Measurements from ENCODE around the gene IRS1. TPM values are rescaled to one million over a fixed set of nuclear protein-coding genes. Genes with fewer than 3 reads are reported as not detected.

The IRS1 gene
- total and polyA plus RNA-seq, 5 donors: 6.2 to 16.0 (median 14.7) TPM

DNA sequence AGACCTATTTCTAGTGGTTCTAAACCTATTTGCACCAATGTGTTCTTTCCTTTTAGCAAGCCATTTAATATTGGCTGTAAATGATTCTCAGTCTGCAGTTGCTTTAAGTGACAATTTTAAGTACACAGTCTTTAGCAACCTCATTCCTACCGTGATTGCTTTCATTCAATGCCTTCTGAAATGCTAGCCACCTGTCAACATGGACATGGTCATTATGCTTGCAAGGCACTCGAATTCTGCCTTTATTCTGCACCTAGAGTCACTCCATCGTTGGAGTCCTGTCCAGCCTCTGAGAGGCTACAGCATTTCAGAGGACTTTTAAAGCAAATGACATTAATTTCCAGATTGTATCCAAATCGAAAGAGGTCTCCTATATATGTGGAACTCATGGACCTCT lies 115.1 kb downstream of the IRS1 start:
- H3K27me3 ChIP-seq (ENCODE audit: control insufficient read depth, insufficient read depth): no peaks in the 10 kb centered on the region
- ATAC-seq (no peak), DNase-seq (no peak)
- intact Hi-C loops (cut with DNase I): no loop called here
- H3K27ac ChIP-seq (ENCODE audit: low read length): no peak overlapping the region
- no peak overlapping the region for H3K4me3 ChIP-seq (ENCODE audit: low read length)
- WGBS: 81% methylated on average over 4 of the region's 4 CpGs
- H3K9me3 ChIP-seq (ENCODE audit: control insufficient read depth, low read length): no peaks in the 10 kb centered on the region
- no peaks in the 10 kb centered on the region for H3K4me1 ChIP-seq (ENCODE audit: control insufficient read depth, insufficient read depth, low read length)

DNA sequence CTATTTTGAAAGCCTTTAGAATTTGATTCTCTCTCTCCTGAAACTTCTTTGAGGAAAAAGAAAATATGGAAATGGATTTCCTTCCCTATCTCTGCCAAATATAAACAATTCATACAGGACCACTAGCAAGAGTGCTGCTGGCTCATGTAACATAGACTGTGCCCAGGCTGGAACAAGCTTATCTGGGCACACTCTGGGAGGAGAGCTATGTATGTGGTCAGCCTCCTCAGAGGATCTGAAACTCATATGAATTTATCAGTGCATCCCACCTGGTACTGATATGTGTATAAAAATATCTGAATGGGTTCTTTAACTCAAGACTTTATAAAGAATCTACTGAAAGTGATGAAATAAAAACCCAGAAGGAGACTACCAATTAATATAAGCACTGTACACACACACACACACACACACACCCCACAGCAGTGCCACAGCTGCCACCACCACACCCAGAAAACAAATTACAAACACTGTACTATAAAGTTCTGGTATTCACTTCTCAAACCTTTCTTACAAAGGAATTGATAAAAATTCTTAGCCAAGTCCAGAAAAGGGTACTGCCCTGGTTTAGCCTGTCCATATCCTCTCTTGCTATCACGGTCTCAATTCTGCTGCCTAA lies 115.6 kb downstream of the IRS1 start:
- intact Hi-C loops (cut with DNase I): no loop called here
- H3K27me3 ChIP-seq (ENCODE audit: control insufficient read depth, insufficient read depth): no peaks in the 10 kb centered on the region
- H3K4me1 ChIP-seq (ENCODE audit: control insufficient read depth, insufficient read depth, low read length): no peaks in the 10 kb centered on the region
- H3K9me3 ChIP-seq (ENCODE audit: control insufficient read depth, low read length): no peaks in the 10 kb centered on the region
- no peak overlapping the region for H3K4me3 ChIP-seq (ENCODE audit: low read length)
- H3K27ac ChIP-seq (ENCODE audit: low read length): no peak overlapping the region
- ATAC-seq: peak in 1 of 2 donors; percentile 73
- 88% methylated on average over 1 of the region's 1 CpG for WGBS
- DNase-seq: no peak

DNA sequence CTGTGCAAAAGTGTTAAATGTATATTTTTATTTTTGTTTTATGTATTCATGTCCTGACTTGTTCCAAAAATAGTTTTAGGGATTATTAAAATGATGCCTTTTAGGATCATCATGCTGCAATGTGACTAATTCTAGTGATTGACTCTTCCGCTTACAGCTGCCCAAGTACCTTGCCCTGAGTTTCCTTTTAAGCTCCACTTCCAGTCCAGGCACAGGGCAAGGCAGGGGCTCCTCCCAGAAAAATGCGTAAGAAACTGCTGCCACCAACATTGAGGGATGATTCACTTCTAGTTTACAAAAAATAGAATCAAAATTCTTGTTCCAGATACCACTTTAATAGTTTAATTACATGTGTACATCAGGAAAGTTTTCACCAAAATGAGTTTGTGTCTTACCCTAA lies 116.4 kb downstream of the IRS1 start:
- Histone ChIP-seq H3K4me1 (ENCODE audit: control insufficient read depth, insufficient read depth, low read length) (no peaks in the 10 kb centered on the region), H3K9me3 (ENCODE audit: control insufficient read depth, low read length) (no peaks in the 10 kb centered on the region), H3K27ac (ENCODE audit: low read length) (no peak overlapping the region), H3K4me3 (ENCODE audit: low read length) (no peak overlapping the region), H3K27me3 (ENCODE audit: control insufficient read depth, insufficient read depth) (no peaks in the 10 kb centered on the region)
- WGBS: 83% methylated on average over 2 of the region's 2 CpGs
- intact Hi-C loops (cut with DNase I): no loop called here
- ATAC-seq (no peak), DNase-seq (no peak)

Other genes starting within 250 kb of the IRS1 start
- gene RHBDD1, start 36.2 kb upstream of the IRS1 start, total RNA-seq: 10 to 100 TPM; 40.4 to 47.3 (median 41.1) TPM
- gene RHBDD1, start 36.2 kb upstream of the IRS1 start, polyA plus RNA-seq: 9.3 TPM